H1 (cell line): Measurements from ENCODE around the gene SCN8A. TPM values are rescaled to one million over a fixed set of nuclear protein-coding genes. Genes with fewer than 3 reads are reported as not detected.

Experiments
- ATF3 ChIP-seq: IDR thresholded peaks from 2 replicates; pipeline ENCODE4 v1.6.1; 2011; ENCODE audit warnings: low read depth, mild to moderate bottlenecking, low read length; ENCODE audit not compliant: insufficient read depth
- CHD2 ChIP-seq: IDR thresholded peaks from 2 replicates; pipeline ENCODE4 v1.6.1; 2012; ENCODE audit warnings: low read length, improper control_type of control experiment
- JUN ChIP-seq: IDR thresholded peaks from 2 replicates; pipeline ENCODE4 v1.6.1; 2011; ENCODE audit warnings: low read depth, mild to moderate bottlenecking, improper control_type of control experiment, low read length
- RXRA ChIP-seq: IDR thresholded peaks from 2 replicates; pipeline ENCODE4 v1.6.1; 2011; ENCODE audit warnings: low read depth, mild to moderate bottlenecking, low read length, moderate library complexity; ENCODE audit not compliant: insufficient read depth
- SIN3A ChIP-seq, 2 experiments: IDR thresholded peaks in 1 of 2; conservative IDR thresholded peaks in 1 of 2; 2 replicates each; pipeline ENCODE4 v1.6.1; 2011 to 2012; ENCODE audit warnings: low read length in 2 of 2, improper control_type of control experiment in 1 of 2, low read depth in 1 of 2, mild to moderate bottlenecking in 1 of 2
- polyA plus RNA-seq, 7 experiments: library from polyadenylated mRNA; depleted of rRNA in 3 of 7; stranded (reverse) in 5 of 7; unstranded in 2 of 7; fragments of >200 nt in 5 of 7; fragments of 200-250 nt in 2 of 7; gene quantifications; 1 replicate in 5 of 7; 2 replicates in 1 of 7; 4 replicates in 1 of 7; pipeline versions ENCODE4 v1.2.1 to v1.2.3, GENCODE V29; 2011 to 2013; ENCODE audit warnings: missing spikeins in 2 of 7, mixed read lengths in 2 of 7
- total RNA-seq: library from RNA; stranded (reverse); fragmentation: NEBNext Ultra II Directional; extraction: Animal tissue kit (Norgen Biotek cat#: 25700); gene quantifications from 2 replicates; pipeline ENCODE4 v1.2.1, GENCODE V29; 2021

SCN8A gene
- total and polyA plus RNA-seq, 2 of the 8 experiments (the other 6 are each of a cell fraction or from before 2014, with no cell fraction given): 6.3 to 10.7 TPM

GRCh38 chr12:51631591-51631990, 40.6 kb downstream of the SCN8A start (continued):
- TF ChIP-seq SIN3A (conservative IDR thresholded peaks at IDR 0.05 in 1 of 2, IDR thresholded peaks at IDR 0.05 in 1 of 2; ENCODE audit: low read depth in 1 of 2, low read length in 2 of 2) (no peak), RXRA (no peak), ATF3 (no peak), JUN (no peak), CHD2 (no peak)
